ENCODE measurements around the gene IMPDH1. TPM values are rescaled to one million over a fixed set of nuclear protein-coding genes. Genes with fewer than 3 reads are reported as not detected.
A peak's percentile ranks its signal among the peaks of the same experiment; 100 is the strongest.

The IMPDH1 gene
- total and polyA plus RNA-seq, 9 of the 15 experiments (the other 6 are each of a cell fraction or from before 2014, with no cell fraction given), result 0.80 to 118 (median 64.3) TPM

DNA sequence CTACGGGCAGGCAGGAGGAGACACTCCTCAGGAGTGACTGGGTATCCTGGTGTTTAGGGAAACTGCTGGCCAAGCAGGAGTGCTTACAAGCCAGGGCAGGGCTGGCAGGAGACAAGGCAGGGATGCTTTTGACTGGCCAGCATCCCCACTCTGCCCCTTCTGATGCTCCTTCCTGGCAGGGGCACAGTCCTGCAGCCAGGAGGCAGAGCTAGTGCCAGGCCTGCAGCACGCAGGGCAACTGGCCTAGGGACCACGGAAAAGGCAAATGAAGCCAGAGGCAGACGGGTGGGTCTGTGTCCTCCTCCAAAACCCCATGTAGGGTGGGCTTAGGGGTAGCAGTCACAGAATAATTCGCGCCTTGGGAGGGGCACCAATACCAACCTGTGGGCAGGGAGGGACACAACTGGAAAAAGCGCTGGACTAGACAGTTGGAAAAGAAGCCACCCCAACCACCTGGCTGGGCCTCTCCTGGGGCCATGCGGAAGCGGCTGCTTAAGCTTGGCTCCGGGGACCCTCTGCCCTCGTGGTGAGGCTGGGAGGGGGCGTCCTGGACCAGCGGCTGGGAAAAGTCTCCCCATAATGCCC, 4.8 kb downstream of the IMPDH1 start:
- TSS peak; percentile 24 for BruUV-seq (replicated peaks)
- in situ Hi-C loops (cut with MboI), result no loop called here
- TF ChIP-seq, protein P1, sequence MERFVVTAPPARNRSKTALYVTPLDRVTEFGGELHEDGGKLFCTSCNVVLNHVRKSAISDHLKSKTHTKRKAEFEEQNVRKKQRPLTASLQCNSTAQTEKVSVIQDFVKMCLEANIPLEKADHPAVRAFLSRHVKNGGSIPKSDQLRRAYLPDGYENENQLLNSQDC (CRISPR knock-in tag; IDR thresholded peaks at IDR 0.05), result no peak
- TF ChIP-seq ZFP30 (CRISPR knock-in tag; IDR thresholded peaks at IDR 0.05; ENCODE audit: borderline replicate concordance), result no peak
- TF ChIP-seq ZNF785 (CRISPR knock-in tag; IDR thresholded peaks at IDR 0.05), result no peak
- TF ChIP-seq STAT5A (IDR thresholded peaks at IDR 0.05; ENCODE audit: borderline replicate concordance, low read length), result no peak
- no peak for TF ChIP-seq ERF (CRISPR knock-in tag; IDR thresholded peaks at IDR 0.05)
- TF ChIP-seq, protein P2, sequence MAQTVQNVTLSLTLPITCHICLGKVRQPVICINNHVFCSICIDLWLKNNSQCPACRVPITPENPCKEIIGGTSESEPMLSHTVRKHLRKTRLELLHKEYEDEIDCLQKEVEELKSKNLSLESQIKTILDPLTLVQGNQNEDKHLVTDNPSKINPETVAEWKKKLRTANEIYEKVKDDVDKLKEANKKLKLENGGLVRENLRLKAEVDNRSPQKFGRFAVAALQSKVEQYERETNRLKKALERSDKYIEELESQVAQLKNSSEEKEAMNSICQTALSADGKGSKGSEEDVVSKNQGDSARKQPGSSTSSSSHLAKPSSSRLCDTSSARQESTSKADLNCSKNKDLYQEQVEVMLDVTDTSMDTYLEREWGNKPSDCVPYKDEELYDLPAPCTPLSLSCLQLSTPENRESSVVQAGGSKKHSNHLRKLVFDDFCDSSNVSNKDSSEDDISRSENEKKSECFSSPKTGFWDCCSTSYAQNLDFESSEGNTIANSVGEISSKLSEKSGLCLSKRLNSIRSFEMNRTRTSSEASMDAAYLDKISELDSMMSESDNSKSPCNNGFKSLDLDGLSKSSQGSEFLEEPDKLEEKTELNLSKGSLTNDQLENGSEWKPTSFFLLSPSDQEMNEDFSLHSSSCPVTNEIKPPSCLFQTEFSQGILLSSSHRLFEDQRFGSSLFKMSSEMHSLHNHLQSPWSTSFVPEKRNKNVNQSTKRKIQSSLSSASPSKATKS (CRISPR knock-in tag; IDR thresholded peaks at IDR 0.05), result no peak
- TF ChIP-seq ZBED1 (IDR thresholded peaks at IDR 0.05), result 0 out of 2 replicates have a peak, but pooled peaks have one; percentile 4
- TF ChIP-seq ATF6 (CRISPR knock-in tag; IDR thresholded peaks at IDR 0.05), result 0 out of 2 replicates have a peak, but pooled peaks have one; percentile 62
- TF ChIP-seq, protein P3, sequence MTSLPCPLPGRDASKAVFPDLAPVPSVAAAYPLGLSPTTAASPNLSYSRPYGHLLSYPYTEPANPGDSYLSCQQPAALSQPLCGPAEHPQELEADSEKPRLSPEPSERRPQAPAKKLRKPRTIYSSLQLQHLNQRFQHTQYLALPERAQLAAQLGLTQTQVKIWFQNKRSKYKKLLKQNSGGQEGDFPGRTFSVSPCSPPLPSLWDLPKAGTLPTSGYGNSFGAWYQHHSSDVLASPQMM (CRISPR knock-in tag; IDR thresholded peaks at IDR 0.05), result no peak
- TF ChIP-seq, protein P4, sequence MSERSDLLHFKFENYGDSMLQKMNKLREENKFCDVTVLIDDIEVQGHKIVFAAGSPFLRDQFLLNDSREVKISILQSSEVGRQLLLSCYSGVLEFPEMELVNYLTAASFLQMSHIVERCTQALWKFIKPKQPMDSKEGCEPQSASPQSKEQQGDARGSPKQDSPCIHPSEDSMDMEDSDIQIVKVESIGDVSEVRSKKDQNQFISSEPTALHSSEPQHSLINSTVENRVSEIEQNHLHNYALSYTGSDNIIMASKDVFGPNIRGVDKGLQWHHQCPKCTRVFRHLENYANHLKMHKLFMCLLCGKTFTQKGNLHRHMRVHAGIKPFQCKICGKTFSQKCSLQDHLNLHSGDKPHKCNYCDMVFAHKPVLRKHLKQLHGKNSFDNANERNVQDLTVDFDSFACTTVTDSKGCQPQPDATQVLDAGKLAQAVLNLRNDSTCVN (CRISPR knock-in tag; IDR thresholded peaks at IDR 0.05), result 0 out of 2 replicates have a peak, but pooled peaks have one; percentile 13
- no peak for TF ChIP-seq CTBP1 (IDR thresholded peaks at IDR 0.05; ENCODE audit: borderline replicate concordance)
- no peak for TF ChIP-seq TAF15 (IDR thresholded peaks at IDR 0.05; ENCODE audit: low read depth, low read length)
- TF ChIP-seq, protein P5, sequence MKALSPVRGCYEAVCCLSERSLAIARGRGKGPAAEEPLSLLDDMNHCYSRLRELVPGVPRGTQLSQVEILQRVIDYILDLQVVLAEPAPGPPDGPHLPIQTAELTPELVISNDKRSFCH (CRISPR knock-in tag; IDR thresholded peaks at IDR 0.05), result no peak
- TF ChIP-seq, protein P5 (tag; IDR thresholded peaks at IDR 0.05), result no peak
- TF ChIP-seq OTX1 (CRISPR knock-in tag; IDR thresholded peaks at IDR 0.05), result no peak

More for the DNA sequence above, 4.8 kb downstream of the IMPDH1 start:
- Histone ChIP-seq H3K27me3 (ENCODE audit: control insufficient read depth in 2 of 2, insufficient read depth in 2 of 2, low read length in 2 of 2) (no peaks in the 10 kb centered on the region), H2AFZ (ENCODE audit: low read depth, low read length) (peak overlapping the region; percentile 87), H3K4me1 (replicated peaks in 1 of 2; ENCODE audit: control insufficient read depth in 2 of 2, insufficient read depth in 2 of 2, low read length in 2 of 2) (peaks cover 50 to 59% of the 10 kb centered on the region in 2 experiments), H4K20me1 (replicated peaks; ENCODE audit: control insufficient read depth, insufficient read depth, low read length) (no peaks in the 10 kb centered on the region; the same call in 1 of the 2 replicates), H3K9me3 (replicated peaks; ENCODE audit: control insufficient read depth, insufficient read depth, low read depth, low read length) (no peaks in the 10 kb centered on the region), H3K4me3 (peak overlapping the region; percentile 68), H3K79me2 (ENCODE audit: control insufficient read depth, insufficient read depth, low read length) (peaks cover 30% of the 10 kb centered on the region), H3K4me2 (ENCODE audit: insufficient read depth, low read length) (peak overlapping the region; percentile 92), H3K27ac (ENCODE audit: extremely low read depth, low read depth, low read length) (peak overlapping the region; percentile 78), H3K9ac (ENCODE audit: insufficient read depth in 1 of 2, low read depth in 2 of 2, low read length in 2 of 2) (peak overlapping the region; percentile 89 to 99), H3K36me3 (ENCODE audit: control insufficient read depth, insufficient read depth, low read length) (peaks cover 41% of the 10 kb centered on the region; the same call in 2 of the 3 replicates), H3K9me1 (ENCODE audit: control insufficient read depth, insufficient read depth, low read length) (no peaks in the 10 kb centered on the region)
- CTCF ChIA-PET (ENCODE audit: low intra/inter-chr PET ratio), result no interaction called here
- POLR2A ChIA-PET, result interaction anchor here (0.5 to 1.3 kb wide), 5 partner anchors 10 to 418 kb away, joined by 3 to 6 read pairs (median 4); no protein-coding TSS in a partner anchor
- FAIRE-seq (no peak), DNase-seq (ENCODE audit: extremely low read depth in 1 of 4, low spot score in 3 of 4) (peak in 1 of 4 experiments; percentile 26), ATAC-seq (no peak)
- 10% methylated on average over 13 of the region's 13 CpGs for WGBS (ENCODE audit: insufficient coverage, low coverage, missing lambda C conversion rate)
- intact Hi-C loops (cut with micrococcal nuclease), result no loop called here
